NT2/D1 (cell line): ENCODE results near the gene SLC36A1.

Experiments
- DNase-seq: peaks from one replicate; pipeline ENCODE4 v3.0.0-alpha.2; 2011; ENCODE audit warnings: low read depth, low spot score
- H3K27me3 ChIP-seq: 2 replicates; pipeline ENCODE4 v1.6.0; 2011; ENCODE audit warnings: mild to moderate bottlenecking; ENCODE audit not compliant: insufficient read length, insufficient read depth
- H3K36me3 ChIP-seq: 2 replicates; pipeline ENCODE4 v1.6.1; 2011; ENCODE audit warnings: mild to moderate bottlenecking, low read length, mixed read lengths; ENCODE audit not compliant: insufficient read depth, insufficient read length
- H3K4me1 ChIP-seq: 2 replicates; pipeline ENCODE4 v1.5.1; 2011; ENCODE audit not compliant: insufficient read depth, insufficient read length
- H3K4me3 ChIP-seq: 2 replicates; pipeline ENCODE4 v1.5.1; 2011; ENCODE audit warnings: low read depth; ENCODE audit not compliant: insufficient read length
- H3K9ac ChIP-seq: 2 replicates; pipeline ENCODE4 v1.6.0; 2011; ENCODE audit warnings: low read depth; ENCODE audit not compliant: insufficient read length
- H3K9me3 ChIP-seq: 2 replicates; pipeline ENCODE4 v1.5.1; 2011; ENCODE audit warnings: mild to moderate bottlenecking, low read length; ENCODE audit not compliant: insufficient read depth
- SUZ12 ChIP-seq: IDR thresholded peaks from 2 replicates; pipeline ENCODE4 v1.6.1; 2011; ENCODE audit not compliant: insufficient read length, insufficient read depth; ENCODE audit errors: extremely low read depth
- YY1 ChIP-seq: IDR thresholded peaks from 2 replicates; pipeline ENCODE4 v1.6.1; 2011; ENCODE audit not compliant: insufficient read length, insufficient read depth
- ZNF274 ChIP-seq: IDR thresholded peaks from 2 replicates; pipeline ENCODE4 v1.6.1; 2011; ENCODE audit warnings: mild to moderate bottlenecking, low read depth, low read length

Gene SLC36A1

GRCh38 chr5:151464101-151464500 lies 16.7 kb downstream of the SLC36A1 start:
- no peak overlapping the region for H3K4me3 ChIP-seq
- no peaks in the 10 kb centered on the region for H3K27me3 ChIP-seq
- H3K4me1 ChIP-seq = no peaks in the 10 kb centered on the region
- H3K9ac ChIP-seq = no peak overlapping the region
- H3K9me3 ChIP-seq = no peaks in the 10 kb centered on the region
- TF ChIP-seq ZNF274 (no peak), SUZ12 (no peak), YY1 (no peak)
- H3K36me3 ChIP-seq = peaks cover 18% of the 10 kb centered on the region
- no peak for DNase-seq

- peaks cover 18% of the 10 kb centered on the region for H3K36me3 ChIP-seq
- H3K9ac ChIP-seq = no peak overlapping the region
- H3K27me3 ChIP-seq = no peaks in the 10 kb centered on the region
- no peaks in the 10 kb centered on the region for H3K9me3 ChIP-seq
- H3K4me1 ChIP-seq = no peaks in the 10 kb centered on the region
- no peak for DNase-seq
- no peak overlapping the region for H3K4me3 ChIP-seq
- TF ChIP-seq YY1 = no peak
- TF ChIP-seq SUZ12 = no peak
- TF ChIP-seq ZNF274 = no peak
These were observed 18.1 kb downstream of the SLC36A1 start for GRCh38 chr5:151465476-151465875.

- no peak for DNase-seq
- TF ChIP-seq YY1 (no peak), ZNF274 (no peak), SUZ12 (no peak)
- Histone ChIP-seq H3K4me3 (no peak overlapping the region), H3K9ac (no peak overlapping the region), H3K4me1 (no peaks in the 10 kb centered on the region), H3K36me3 (peaks cover 18% of the 10 kb centered on the region), H3K27me3 (no peaks in the 10 kb centered on the region), H3K9me3 (no peaks in the 10 kb centered on the region)
These were observed 20.2 kb downstream of the SLC36A1 start for GRCh38 chr5:151467576-151467975.

- DNase-seq = no peak
- Histone ChIP-seq H3K36me3 (peaks cover 18% of the 10 kb centered on the region), H3K4me1 (no peaks in the 10 kb centered on the region), H3K4me3 (no peak overlapping the region), H3K9ac (no peak overlapping the region), H3K9me3 (no peaks in the 10 kb centered on the region), H3K27me3 (no peaks in the 10 kb centered on the region)
- TF ChIP-seq ZNF274 = no peak
- TF ChIP-seq SUZ12 = no peak
- no peak for TF ChIP-seq YY1
These were observed 22.0 kb downstream of the SLC36A1 start for GRCh38 chr5:151469386-151469785.

GRCh38 chr5:151469992-151470391 lies 22.6 kb downstream of the SLC36A1 start:
- H3K9me3 ChIP-seq = no peaks in the 10 kb centered on the region
- H3K27me3 ChIP-seq = no peaks in the 10 kb centered on the region
- peaks cover 14% of the 10 kb centered on the region for H3K36me3 ChIP-seq
- no peak for DNase-seq
- no peak for TF ChIP-seq SUZ12
- TF ChIP-seq ZNF274 = no peak
- no peak for TF ChIP-seq YY1
- no peak overlapping the region for H3K9ac ChIP-seq
- no peaks in the 10 kb centered on the region for H3K4me1 ChIP-seq
- H3K4me3 ChIP-seq = no peak overlapping the region

GRCh38 chr5:151470439-151470838 lies 23.0 kb downstream of the SLC36A1 start:
- Histone ChIP-seq H3K27me3 (no peaks in the 10 kb centered on the region), H3K36me3 (peaks cover 12% of the 10 kb centered on the region), H3K9me3 (no peaks in the 10 kb centered on the region), H3K4me3 (no peak overlapping the region), H3K4me1 (no peaks in the 10 kb centered on the region), H3K9ac (no peak overlapping the region)
- no peak for DNase-seq
- TF ChIP-seq ZNF274 (no peak), SUZ12 (no peak), YY1 (no peak)

- TF ChIP-seq YY1 = no peak
- no peak for TF ChIP-seq ZNF274
- no peak for TF ChIP-seq SUZ12
- no peak for DNase-seq
- H3K4me1 ChIP-seq = no peaks in the 10 kb centered on the region
- H3K27me3 ChIP-seq = no peaks in the 10 kb centered on the region
- H3K9ac ChIP-seq = no peak overlapping the region
- peaks cover 17% of the 10 kb centered on the region for H3K36me3 ChIP-seq
- no peaks in the 10 kb centered on the region for H3K9me3 ChIP-seq
- H3K4me3 ChIP-seq = no peak overlapping the region
These were observed 23.9 kb downstream of the SLC36A1 start for GRCh38 chr5:151471276-151471675.

- H3K9me3 ChIP-seq = no peaks in the 10 kb centered on the region
These were observed 27.4 kb downstream of the SLC36A1 start for GRCh38 chr5:151474799-151475198.

More at GRCh38 chr5:151474799-151475198, 27.4 kb downstream of the SLC36A1 start:
- no peak for DNase-seq
- H3K36me3 ChIP-seq = peaks cover 21% of the 10 kb centered on the region
- H3K4me1 ChIP-seq = no peaks in the 10 kb centered on the region
- H3K27me3 ChIP-seq = no peaks in the 10 kb centered on the region
- no peak for TF ChIP-seq SUZ12
- no peak for TF ChIP-seq YY1
- no peak for TF ChIP-seq ZNF274
- H3K9ac ChIP-seq = no peak overlapping the region
- no peak overlapping the region for H3K4me3 ChIP-seq
